Tibial nerve (tissue), 4 donors: ENCODE data around the gene DENND4B. TPM values are rescaled to one million over a fixed set of nuclear protein-coding genes. Genes with fewer than 3 reads are reported as not detected.

Experiments
- DNase-seq, 2 donors: peaks; one replicate each; pipeline ENCODE4 v3.0.0-alpha.2; 2019; ENCODE audit warnings: low spot score in 2 of 2
- H3K27ac ChIP-seq, 4 donors: fragments of 200-600 bp; sonication (generic) in 3 of 4; one replicate each; pipeline ENCODE4 v1.5.1; 2017 to 2019; ENCODE audit warnings: mild to moderate bottlenecking in 1 of 4
- H3K27me3 ChIP-seq, 2 donors: fragments of 200-600 bp; sonication (generic) in 1 of 2; one replicate each; pipeline versions ENCODE4 v1.5.1 to v1.6.0; 2017 to 2019
- H3K36me3 ChIP-seq, 3 donors: fragments of 200-600 bp; sonication (generic); one replicate each; pipeline ENCODE4 v1.5.1; 2018 to 2019
- H3K4me1 ChIP-seq, 4 donors: fragments of 200-600 bp; sonication (generic) in 3 of 4; one replicate each; pipeline ENCODE4 v1.5.1; 2017 to 2019
- H3K4me3 ChIP-seq, 4 donors: fragments of 200-600 bp; sonication (generic) in 3 of 4; one replicate each; pipeline ENCODE4 v1.5.1; 2017 to 2019; ENCODE audit warnings: mild to moderate bottlenecking in 1 of 4, moderate library complexity in 1 of 4
- H3K9me3 ChIP-seq, 4 donors: fragments of 200-600 bp; sonication (generic) in 3 of 4; one replicate each; pipeline ENCODE4 v1.5.1; 2017 to 2019
- CTCF ChIP-seq, 5 experiments: fragments of 200-600 bp in 3 of 5; fragments of 450-650 bp in 2 of 5; sonication (generic) in 3 of 5; IDR thresholded peaks; one replicate each; pipeline ENCODE4 v1.5.1; 2016 to 2019; ENCODE audit warnings: antibody characterized with exemption in 5 of 5, mild to moderate bottlenecking in 3 of 5, moderate library complexity in 2 of 5
- EP300 ChIP-seq, 2 donors: sonication (generic); formaldehyde crosslinking; IDR thresholded peaks; one replicate each; pipeline ENCODE4 v1.6.1; 2017; ENCODE audit warnings: antibody characterized with exemption in 2 of 2, mild to moderate bottlenecking in 1 of 2
- POLR2A ChIP-seq, 2 donors: fragments of 450-650 bp; IDR thresholded peaks; one replicate each; pipeline ENCODE4 v1.6.1; 2017; ENCODE audit warnings: antibody characterized with exemption in 2 of 2, mild to moderate bottlenecking in 2 of 2, moderate library complexity in 2 of 2
- WGBS, 2 donors: methylation state at CpG; one replicate each; pipeline ENCODE4 v1.1.5; 2018; 5-methylcytosine and 5-hydroxymethylcytosine counted together
- total RNA-seq, 4 donors: library from RNA; depleted of rRNA; stranded (reverse); fragments of >200 nt; gene quantifications; one replicate each; pipeline ENCODE4 v1.1.0, GENCODE V29; 2016

DENND4B gene
- total RNA-seq, 4 donors from 2014 or later: 42.8 to 78.0 (median 56.7) TPM

GRCh38 chr1:153945795-153946621, 510 bp downstream of the DENND4B start:
- H3K27ac ChIP-seq: peak overlapping the region; percentile 91 to 99 (median 96)
- peaks cover 0 to 29% (median 14%) of the 10 kb centered on the region in 4 donors for H3K4me1 ChIP-seq
- peak overlapping the region; percentile 65 to 94 (median 82) for H3K4me3 ChIP-seq
- peaks cover 3 to 57% (median 14%) of the 10 kb centered on the region in 3 donors for H3K36me3 ChIP-seq
- DNase-seq: peak; percentile 72 to 78
- no peaks in the 10 kb centered on the region for H3K27me3 ChIP-seq
- WGBS, 2 donors: 0% methylated on average over 1 to 23 of the region's 95 CpGs
- TF ChIP-seq EP300 (IDR thresholded peaks at IDR 0.05) (peak; percentile 73 to 94), CTCF (IDR thresholded peaks at IDR 0.05) (no peak), POLR2A (IDR thresholded peaks at IDR 0.05) (peak in 1 of 2 donors; percentile 53)
- no peaks in the 10 kb centered on the region for H3K9me3 ChIP-seq

GRCh38 chr1:153945131-153945794, 1.3 kb downstream of the DENND4B start:
- peak overlapping the region; percentile 91 to 99 (median 96) for H3K27ac ChIP-seq
- no peaks in the 10 kb centered on the region for H3K9me3 ChIP-seq
- peaks cover 0 to 29% (median 14%) of the 10 kb centered on the region in 4 donors for H3K4me1 ChIP-seq
- DNase-seq: peak in 1 of 2 donors; percentile 48
- H3K36me3 ChIP-seq: peaks cover 3 to 57% (median 11%) of the 10 kb centered on the region in 3 donors
- no peaks in the 10 kb centered on the region for H3K27me3 ChIP-seq
- TF ChIP-seq POLR2A (IDR thresholded peaks at IDR 0.05): no peak
- no peak for TF ChIP-seq EP300 (IDR thresholded peaks at IDR 0.05)
- TF ChIP-seq CTCF (IDR thresholded peaks at IDR 0.05): no peak
- H3K4me3 ChIP-seq: peak overlapping the region; percentile 65 to 94 (median 82)
- 28 to 48% methylated on average over 7 to 12 of the region's 12 CpGs for WGBS, 2 donors

GRCh38 chr1:153944827-153945117, 1.7 kb downstream of the DENND4B start:
- Histone ChIP-seq H3K27ac (peak overlapping the region; percentile 91 to 99 (median 96)), H3K9me3 (no peaks in the 10 kb centered on the region), H3K36me3 (peaks cover 3 to 57% (median 7%) of the 10 kb centered on the region in 3 donors), H3K4me1 (peaks cover 0 to 29% (median 14%) of the 10 kb centered on the region in 4 donors), H3K4me3 (peak overlapping the region in 3 of 4 donors; percentile 65 to 94 (median 73)), H3K27me3 (no peaks in the 10 kb centered on the region)
- DNase-seq: no peak
- no peak for TF ChIP-seq EP300 (IDR thresholded peaks at IDR 0.05)
- no peak for TF ChIP-seq CTCF (IDR thresholded peaks at IDR 0.05)
- WGBS, 2 donors: 70 to 80% methylated on average over 3 of the region's 3 CpGs

- WGBS, 2 donors: 74 to 75% methylated on average over 11 to 15 of the region's 15 CpGs
- TF ChIP-seq EP300 (IDR thresholded peaks at IDR 0.05): no peak
- TF ChIP-seq POLR2A (IDR thresholded peaks at IDR 0.05): no peak
- no peak for TF ChIP-seq CTCF (IDR thresholded peaks at IDR 0.05)
- Histone ChIP-seq H3K4me3 (peak overlapping the region in 2 of 4 donors; percentile 65 to 94), H3K27me3 (no peaks in the 10 kb centered on the region), H3K27ac (peak overlapping the region; percentile 91 to 99 (median 96)), H3K9me3 (no peaks in the 10 kb centered on the region), H3K4me1 (peaks cover 0 to 29% (median 14%) of the 10 kb centered on the region in 4 donors), H3K36me3 (peaks cover 3 to 57% (median 11%) of the 10 kb centered on the region in 3 donors)
- no peak for DNase-seq
These were observed 2.3 kb downstream of the DENND4B start for GRCh38 chr1:153944005-153944826.
